Measurements from ENCODE around the gene SMYD3.

- TF ChIP-seq ZNF274 (IDR thresholded peaks at IDR 0.05; ENCODE audit: low read depth, low read length) (no peak), YY1 (IDR thresholded peaks at IDR 0.05; ENCODE audit: insufficient read depth, insufficient read length) (no peak)
These were observed 428.8 kb downstream of the SMYD3 start for GRCh38 chr1:246078126-246078887.
